GM12865 (cell line): ENCODE results near the gene METRNL.
"Not testable (repeated sequence)": the region's sequence is repeated elsewhere in the genome, so short reads cannot be mapped to it uniquely, and the experiment has no call there.

Experiments used
- DNase-seq: peaks from one replicate; pipeline ENCODE4 v3.0.0; 2010; ENCODE audit warnings: low read depth
- H3K4me3 ChIP-seq: 2 replicates; pipeline ENCODE4 v1.5.1; 2011; ENCODE audit warnings: mild to moderate bottlenecking, low read depth, low read length, control low read depth
- TF ChIP-seq, protein P1 (sequence below): IDR thresholded peaks from 2 replicates; pipeline ENCODE4 v1.5.1; 2011; ENCODE audit warnings: low read length, control low read depth, low read depth, inconsistent platforms; ENCODE audit not compliant: insufficient read depth; ENCODE audit errors: missing control alignments

METRNL gene, protein sequence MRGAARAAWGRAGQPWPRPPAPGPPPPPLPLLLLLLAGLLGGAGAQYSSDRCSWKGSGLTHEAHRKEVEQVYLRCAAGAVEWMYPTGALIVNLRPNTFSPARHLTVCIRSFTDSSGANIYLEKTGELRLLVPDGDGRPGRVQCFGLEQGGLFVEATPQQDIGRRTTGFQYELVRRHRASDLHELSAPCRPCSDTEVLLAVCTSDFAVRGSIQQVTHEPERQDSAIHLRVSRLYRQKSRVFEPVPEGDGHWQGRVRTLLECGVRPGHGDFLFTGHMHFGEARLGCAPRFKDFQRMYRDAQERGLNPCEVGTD

DNA sequence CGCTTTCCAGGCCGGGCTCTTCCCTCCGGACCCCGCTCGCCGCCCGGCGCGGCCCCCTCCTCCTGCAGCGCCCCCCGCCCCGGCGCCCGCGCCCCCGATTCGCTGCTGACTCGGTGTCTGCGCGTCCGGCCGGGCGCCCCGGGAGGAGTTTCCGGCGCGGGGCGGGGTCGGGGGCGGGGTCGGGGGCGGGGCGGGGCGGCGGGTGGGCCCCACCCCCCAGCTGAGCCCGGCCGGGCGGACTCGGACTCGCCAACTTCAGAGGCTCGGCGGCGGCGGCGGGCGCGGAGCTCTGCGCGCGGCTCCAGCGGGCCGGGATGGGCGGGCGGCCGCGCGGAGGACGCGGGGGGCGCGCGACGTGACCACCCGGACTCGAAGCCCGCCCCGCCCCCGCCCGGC, at the start of gene METRNL:
Gene METRNL (plus strand): TSS at position 258 of the 396 bp plus-strand sequence. CDS start 207 bp downstream, outside the sequence.
- TF ChIP-seq, protein P1, sequence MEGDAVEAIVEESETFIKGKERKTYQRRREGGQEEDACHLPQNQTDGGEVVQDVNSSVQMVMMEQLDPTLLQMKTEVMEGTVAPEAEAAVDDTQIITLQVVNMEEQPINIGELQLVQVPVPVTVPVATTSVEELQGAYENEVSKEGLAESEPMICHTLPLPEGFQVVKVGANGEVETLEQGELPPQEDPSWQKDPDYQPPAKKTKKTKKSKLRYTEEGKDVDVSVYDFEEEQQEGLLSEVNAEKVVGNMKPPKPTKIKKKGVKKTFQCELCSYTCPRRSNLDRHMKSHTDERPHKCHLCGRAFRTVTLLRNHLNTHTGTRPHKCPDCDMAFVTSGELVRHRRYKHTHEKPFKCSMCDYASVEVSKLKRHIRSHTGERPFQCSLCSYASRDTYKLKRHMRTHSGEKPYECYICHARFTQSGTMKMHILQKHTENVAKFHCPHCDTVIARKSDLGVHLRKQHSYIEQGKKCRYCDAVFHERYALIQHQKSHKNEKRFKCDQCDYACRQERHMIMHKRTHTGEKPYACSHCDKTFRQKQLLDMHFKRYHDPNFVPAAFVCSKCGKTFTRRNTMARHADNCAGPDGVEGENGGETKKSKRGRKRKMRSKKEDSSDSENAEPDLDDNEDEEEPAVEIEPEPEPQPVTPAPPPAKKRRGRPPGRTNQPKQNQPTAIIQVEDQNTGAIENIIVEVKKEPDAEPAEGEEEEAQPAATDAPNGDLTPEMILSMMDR: no peak
- peak within 1 kb of the TSS; percentile 33 for H3K4me3 ChIP-seq
- peak; percentile 75 for DNase-seq

DNA sequence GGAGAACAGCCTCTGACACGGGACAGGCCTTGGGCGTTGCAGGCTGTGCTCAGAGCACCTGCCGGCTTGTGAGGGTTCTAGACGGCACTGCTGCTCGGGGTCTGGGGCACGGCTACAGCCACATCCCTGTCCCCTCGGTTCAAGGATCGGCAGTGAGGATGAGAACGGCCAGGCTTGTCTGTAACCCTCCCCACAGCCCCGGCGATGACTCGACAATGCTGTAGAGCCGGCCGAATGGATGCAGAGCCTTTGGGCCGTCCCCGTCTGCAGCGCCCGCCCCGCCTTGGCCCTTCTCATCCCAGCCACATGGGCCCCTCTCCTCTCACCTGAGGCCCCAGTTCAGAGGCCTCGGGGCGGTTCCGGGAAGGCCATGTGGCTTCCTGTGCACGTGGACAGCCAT, 49.0 kb upstream of the METRNL start:
- TF ChIP-seq, protein P1: no peak
- DNase-seq: no peak

DNA sequence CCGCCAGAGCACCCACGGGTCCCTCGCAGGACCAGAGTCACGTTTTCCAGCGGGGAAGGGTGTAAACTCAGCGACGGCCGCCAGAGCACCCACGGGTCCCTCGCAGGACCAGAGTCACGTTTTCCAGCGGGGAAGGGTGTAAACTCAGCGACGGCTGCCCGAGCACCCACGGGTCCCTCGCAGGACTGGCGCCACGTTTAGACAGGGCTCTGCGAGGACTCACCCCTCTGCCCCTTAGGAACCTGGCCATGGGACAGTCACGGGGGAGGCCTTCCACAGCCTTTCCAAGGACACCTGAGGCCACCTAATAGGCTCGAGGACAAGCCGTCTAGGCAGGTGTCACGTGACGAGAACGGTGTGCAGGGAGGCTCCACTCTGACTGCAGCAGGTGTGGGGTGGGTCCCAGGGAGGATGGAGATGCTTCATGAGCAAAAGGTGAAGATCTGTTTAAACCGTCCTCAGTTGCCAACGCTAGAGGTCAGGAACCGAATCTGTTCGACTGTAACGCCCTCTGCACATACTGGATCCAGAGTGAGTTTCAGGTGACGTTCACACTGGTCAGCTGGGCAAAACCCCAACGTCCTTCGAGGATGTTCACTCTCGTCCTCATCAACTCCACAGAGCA, 48.0 kb upstream of the METRNL start:
- no peak for DNase-seq
- no peak overlapping the region for H3K4me3 ChIP-seq
- TF ChIP-seq, protein P1: no peak

More for the DNA sequence above, 49.0 kb upstream of the METRNL start:
- H3K4me3 ChIP-seq: no peak overlapping the region

DNA sequence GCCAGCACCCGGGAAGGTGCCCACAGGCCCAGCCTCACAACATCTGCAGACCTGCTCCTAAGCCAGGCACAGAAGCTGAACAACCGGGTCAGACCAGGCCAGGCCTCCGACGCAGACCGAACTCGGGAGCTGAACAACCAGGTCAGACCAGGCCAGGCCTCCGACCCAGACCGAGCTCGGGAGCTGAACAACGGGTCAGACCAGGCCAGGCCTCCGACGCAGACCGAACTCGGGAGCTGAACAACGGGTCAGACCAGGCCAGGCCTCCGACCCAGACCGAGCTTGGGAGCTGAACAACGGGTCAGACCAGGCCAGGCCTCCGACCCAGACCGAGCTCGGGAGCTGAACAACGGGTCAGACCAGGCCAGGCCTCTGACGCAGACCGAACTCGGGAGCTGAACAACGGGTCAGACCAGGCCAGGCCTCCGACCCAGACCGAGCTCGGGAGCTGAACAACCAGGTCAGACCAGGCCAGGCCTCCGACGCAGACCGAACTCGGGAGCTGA, 47.4 kb upstream of the METRNL start:
- DNase-seq, H3K4me3 ChIP-seq: not testable (repeated sequence)

DNA sequence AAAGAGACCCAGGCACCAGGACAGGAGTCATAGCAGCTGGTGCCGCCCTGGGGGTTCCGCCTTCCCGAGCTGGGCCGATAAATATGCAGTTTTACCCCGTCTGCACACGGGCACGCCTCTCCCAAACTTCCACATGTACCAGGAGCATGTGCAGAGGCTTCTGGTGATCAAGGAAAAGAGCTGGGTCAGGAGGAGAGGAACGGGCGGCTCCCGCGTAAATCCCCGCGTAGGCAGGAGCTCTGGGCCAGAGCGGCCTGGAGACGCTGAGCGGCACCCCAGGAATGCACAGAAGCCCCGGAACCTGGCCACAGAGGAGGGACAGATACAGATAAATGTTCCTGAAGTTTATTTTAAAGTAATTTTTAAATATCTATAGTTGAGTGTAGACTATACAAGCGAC, 46.6 kb upstream of the METRNL start:
- no peak for DNase-seq
- TF ChIP-seq, protein P1: no peak
- no peak overlapping the region for H3K4me3 ChIP-seq

DNA sequence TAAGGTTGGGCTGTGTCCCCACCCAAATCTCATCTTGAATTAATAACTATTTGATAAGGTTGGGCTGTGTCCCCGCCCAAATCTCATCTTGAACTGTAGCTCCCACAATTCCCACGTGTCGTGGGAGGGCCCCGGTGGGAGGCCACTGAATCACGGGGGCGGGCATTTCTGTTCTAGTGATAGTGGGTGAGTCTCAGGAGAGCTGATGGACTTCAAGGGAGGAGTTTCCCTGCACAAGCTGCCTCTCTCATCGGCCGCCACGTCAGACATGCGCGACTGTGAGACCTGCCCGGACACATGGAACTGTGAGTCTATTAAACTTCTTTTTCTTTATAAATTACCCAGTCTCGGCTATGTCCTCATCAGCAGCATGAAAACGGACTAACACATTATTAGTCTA, 44.9 kb upstream of the METRNL start:
- TF ChIP-seq, protein P1: no peak
- H3K4me3 ChIP-seq: no peak overlapping the region
- no peak for DNase-seq

DNA sequence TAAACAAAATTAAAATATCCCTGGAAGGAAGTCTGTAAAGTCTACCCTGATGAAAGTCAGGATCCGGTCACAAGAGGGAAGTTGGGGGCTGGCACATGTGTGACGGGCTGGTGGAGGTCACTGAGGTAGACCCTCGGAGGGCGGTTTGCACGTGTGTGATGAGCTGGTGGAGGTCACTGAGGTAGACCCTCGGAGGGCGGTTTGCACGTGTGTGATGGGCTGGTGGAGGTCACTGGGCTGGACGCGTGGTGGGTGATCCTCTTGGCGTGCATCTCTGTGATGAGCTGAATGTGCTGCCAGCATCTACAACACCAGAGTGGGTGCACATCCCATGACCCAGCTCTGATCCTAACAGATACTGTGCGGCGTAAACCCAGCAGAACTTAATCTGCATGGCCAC, 43.7 kb upstream of the METRNL start:
- no peak overlapping the region for H3K4me3 ChIP-seq
- no peak for DNase-seq
- TF ChIP-seq, protein P1: no peak
